Measurements from ENCODE around the gene SMG6. TPM values are rescaled to one million over a fixed set of nuclear protein-coding genes. Genes with fewer than 3 reads are reported as not detected.

Gene SMG6
- total RNA-seq, 1 experiment from 2014 or later = 28.6 TPM

GRCh38 chr17:2040942-2041560, 262.5 kb downstream of the SMG6 start:
- no peak overlapping the region for H3K56ac ChIP-seq (ENCODE audit: insufficient read length, low read depth, low read length)
- H3K9ac ChIP-seq (ENCODE audit: extremely low read depth, insufficient read length, low read length) = no peak overlapping the region
- no peaks in the 10 kb centered on the region for H3K9me3 ChIP-seq (ENCODE audit: control insufficient read depth, low read depth, low read length)
- H4K8ac ChIP-seq (replicated peaks; ENCODE audit: insufficient read length, low read depth, low read length) = no peak overlapping the region
- H3K4me3 Mint-ChIP-seq = peak overlapping the region; percentile 90 to 92; a peak in 4 of 5 replicates
- H3K27me3 Mint-ChIP-seq (ENCODE audit: low read depth) = peaks cover 8% of the 10 kb centered on the region
- H2BK12ac ChIP-seq (ENCODE audit: insufficient read length, low read depth, low read length) = no peak overlapping the region
- no peak for TF ChIP-seq CTCF (conservative IDR thresholded peaks at IDR 0.05)
- H2BK5ac ChIP-seq (ENCODE audit: insufficient read length, low read length) = no peak overlapping the region
- no peak overlapping the region for H2AFZ ChIP-seq (ENCODE audit: low read length)
- DNase-seq = no peak
- no peak overlapping the region for H3K18ac ChIP-seq (ENCODE audit: insufficient read length, low read depth, low read length)
- H3K36me3 Mint-ChIP-seq (ENCODE audit: insufficient read depth in 1 of 3, low read depth in 3 of 3) = peaks cover 7 to 30% (median 25%) of the 10 kb centered on the region in 3 experiments
- H2BK20ac ChIP-seq (ENCODE audit: low read depth, low read length, poor library complexity, severe bottlenecking) = no peak overlapping the region
- WGBS (ENCODE audit: extremely low coverage, insufficient read length, low lambda C conversion rate) = no CpG with 5 or more reads among the region's 16 CpGs
- no peak overlapping the region for H3K4ac ChIP-seq (ENCODE audit: low read depth, low read length)
- H2BK15ac ChIP-seq (ENCODE audit: low read depth, low read length) = no peak overlapping the region
- H3K23me2 ChIP-seq (ENCODE audit: insufficient read length, low read depth, low read length, poor library complexity, severe bottlenecking) = peaks cover 9% of the 10 kb centered on the region
- H3K4me2 ChIP-seq (ENCODE audit: insufficient read depth, insufficient read length, low read length) = peak overlapping the region; percentile 74
- no peaks in the 10 kb centered on the region for H4K20me1 ChIP-seq (ENCODE audit: control insufficient read depth, insufficient read depth, insufficient read length)
- no peak overlapping the region for H4K5ac ChIP-seq (ENCODE audit: insufficient read length, low read depth, low read length)
- no peak overlapping the region for H2BK120ac ChIP-seq (ENCODE audit: low read depth, low read length, poor library complexity, severe bottlenecking)
- H3K23ac ChIP-seq (ENCODE audit: insufficient read length, low read depth, low read length) = no peak overlapping the region
- no peak overlapping the region for H2AK5ac ChIP-seq (ENCODE audit: insufficient read length, low read length)
- no peak overlapping the region for H3T11ph ChIP-seq (ENCODE audit: low read length)
- no peaks in the 10 kb centered on the region for H3K4me1 ChIP-seq (ENCODE audit: insufficient read depth, low read length)
- peaks cover 7 to 17% of the 10 kb centered on the region in 2 experiments for H3K4me1 Mint-ChIP-seq
- H4K91ac ChIP-seq (ENCODE audit: insufficient read length, low read depth, low read length) = no peak overlapping the region
- H3K27me3 ChIP-seq (ENCODE audit: insufficient read depth, low read length) = no peaks in the 10 kb centered on the region
- no peak overlapping the region for H3K14ac ChIP-seq (ENCODE audit: insufficient read depth, low read length)
- no peaks in the 10 kb centered on the region; a peak in 1 of 5 replicates for H3K9me3 Mint-ChIP-seq
- no peak overlapping the region for H3K27ac Mint-ChIP-seq
- H3K79me2 ChIP-seq (ENCODE audit: insufficient read depth, low read length) = no peaks in the 10 kb centered on the region
- H3K79me1 ChIP-seq (ENCODE audit: insufficient read depth, low read depth, low read length, poor library complexity, severe bottlenecking) = no peaks in the 10 kb centered on the region
- no peak overlapping the region for H3K27ac ChIP-seq (ENCODE audit: insufficient read length, low read depth, low read length)
